Mesodermal cell (in vitro differentiated cells): ENCODE data around the gene FBRSL1.
"Not testable (repeated sequence)": the region's sequence is repeated elsewhere in the genome, so short reads cannot be mapped to it uniquely, and the experiment has no call there.

Experiments
- H3K27ac ChIP-seq: 2 replicates; pipeline ENCODE4 v1.7.0; 2013; ENCODE audit warnings: mild to moderate bottlenecking, low read depth, low read length, moderate library complexity; ENCODE audit not compliant: severe bottlenecking
- H3K36me3 ChIP-seq: 2 replicates; pipeline ENCODE4 v1.7.1; 2013; ENCODE audit warnings: mild to moderate bottlenecking, low read length, moderate library complexity; ENCODE audit not compliant: control insufficient read depth, insufficient read depth
- H3K4me1 ChIP-seq: one replicate; pipeline ENCODE4 v1.7.1; 2013; ENCODE audit warnings: mild to moderate bottlenecking, low read length; ENCODE audit not compliant: insufficient read depth, control insufficient read depth, poor library complexity, severe bottlenecking
- H3K4me3 ChIP-seq: 2 replicates; pipeline ENCODE4 v1.7.0; 2013; ENCODE audit warnings: low read length, control low read depth, mild to moderate bottlenecking; ENCODE audit not compliant: insufficient read depth, poor library complexity, severe bottlenecking; ENCODE audit errors: extremely low read depth
- H3K9me3 ChIP-seq: 2 replicates; pipeline ENCODE4 v1.7.1; 2013; ENCODE audit warnings: mild to moderate bottlenecking, low read length, moderate library complexity; ENCODE audit not compliant: control insufficient read depth
- WGBS, 2 experiments: methylation state at CpG; one replicate each; pipeline ENCODE4 v1.1.5; 2013; ENCODE audit warnings: missing lambda C conversion rate in 2 of 2; ENCODE audit not compliant: insufficient coverage in 2 of 2; 5-methylcytosine and 5-hydroxymethylcytosine counted together

Gene FBRSL1

GRCh38 chr12:132454933-132455418 lies 35.0 kb upstream of the FBRSL1 start:
- Histone ChIP-seq H3K27ac (no peak overlapping the region), H3K4me3 (no peak overlapping the region), H3K9me3 (peaks cover 4% of the 10 kb centered on the region), H3K4me1 (no peaks in the 10 kb centered on the region), H3K36me3 (no peaks in the 10 kb centered on the region)
- WGBS, 2 experiments, result 73 to 79% methylated on average over 7 to 10 of the region's 10 CpGs

GRCh38 chr12:132455565-132455964 lies 34.4 kb upstream of the FBRSL1 start:
- WGBS, 2 experiments, result 93% methylated on average over 15 of the region's 15 CpGs
- no peaks in the 10 kb centered on the region for H3K36me3 ChIP-seq
- H3K4me1 ChIP-seq, result no peaks in the 10 kb centered on the region
- no peak overlapping the region for H3K4me3 ChIP-seq
- peaks cover 4% of the 10 kb centered on the region for H3K9me3 ChIP-seq
- no peak overlapping the region for H3K27ac ChIP-seq

GRCh38 chr12:132456186-132456943 lies 33.6 kb upstream of the FBRSL1 start:
- WGBS, 2 experiments, result 86 to 90% methylated on average over 25 to 28 of the region's 28 CpGs
- H3K9me3 ChIP-seq, result peaks cover 4% of the 10 kb centered on the region
- no peaks in the 10 kb centered on the region for H3K4me1 ChIP-seq
- H3K4me3 ChIP-seq, result no peak overlapping the region
- no peaks in the 10 kb centered on the region for H3K36me3 ChIP-seq
- H3K27ac ChIP-seq, result no peak overlapping the region

DNA sequence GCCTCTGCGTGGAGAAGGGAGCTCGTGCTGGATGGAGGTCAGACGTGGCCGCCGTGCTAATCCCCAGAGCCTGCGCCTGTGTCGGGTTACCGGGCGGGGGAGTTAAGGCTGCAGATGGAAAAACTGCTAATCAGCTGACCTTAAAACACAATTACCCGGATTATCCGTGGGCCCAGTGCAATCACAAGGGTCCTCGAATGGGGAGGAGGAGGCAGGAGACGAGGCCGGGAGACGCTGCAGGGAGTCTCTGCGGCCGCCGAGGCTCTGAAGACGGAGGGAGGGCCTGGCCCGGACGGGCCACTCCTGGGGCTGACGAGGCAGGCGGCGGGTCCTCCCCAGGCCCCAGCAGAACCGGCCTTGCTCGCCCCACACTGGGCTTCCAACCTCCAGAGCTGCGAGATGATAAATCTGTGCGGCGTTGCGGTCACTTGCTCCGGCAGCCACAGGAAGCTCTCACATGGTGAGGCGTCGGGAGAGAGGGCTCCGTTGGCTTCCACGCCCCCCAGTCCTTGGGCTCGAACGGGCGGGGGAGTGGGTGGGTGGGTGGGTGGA lies 32.9 kb upstream of the FBRSL1 start:
- 74 to 78% methylated on average over 30 to 31 of the region's 38 CpGs for WGBS, 2 experiments
- Histone ChIP-seq H3K36me3 (no peaks in the 10 kb centered on the region), H3K9me3 (peaks cover 4% of the 10 kb centered on the region), H3K4me1 (no peaks in the 10 kb centered on the region), H3K4me3 (no peak overlapping the region), H3K27ac (no peak overlapping the region)

GRCh38 chr12:132458441-132458840 lies 31.5 kb upstream of the FBRSL1 start:
- WGBS, 2 experiments, result 90 to 91% methylated on average over 5 to 8 of the region's 8 CpGs
- Histone ChIP-seq H3K27ac (no peak overlapping the region), H3K9me3 (peaks cover 4% of the 10 kb centered on the region), H3K4me1 (no peaks in the 10 kb centered on the region), H3K36me3 (no peaks in the 10 kb centered on the region), H3K4me3 (no peak overlapping the region)

GRCh38 chr12:132458846-132459641 lies 30.9 kb upstream of the FBRSL1 start:
- H3K36me3 ChIP-seq, result no peaks in the 10 kb centered on the region
- WGBS, 2 experiments, result 85 to 89% methylated on average over 22 to 26 of the region's 28 CpGs
- no peaks in the 10 kb centered on the region for H3K4me1 ChIP-seq
- no peak overlapping the region for H3K4me3 ChIP-seq
- H3K9me3 ChIP-seq, result peaks cover 4% of the 10 kb centered on the region
- no peak overlapping the region for H3K27ac ChIP-seq

- WGBS, 2 experiments, result 63 to 77% methylated on average over 11 to 12 of the region's 13 CpGs
- H3K36me3 ChIP-seq, result no peaks in the 10 kb centered on the region
- peaks cover 4% of the 10 kb centered on the region for H3K9me3 ChIP-seq
- H3K4me3 ChIP-seq, result no peak overlapping the region
- H3K4me1 ChIP-seq, result no peaks in the 10 kb centered on the region
- no peak overlapping the region for H3K27ac ChIP-seq
Observed at GRCh38 chr12:132460571-132460970, 29.4 kb upstream of the FBRSL1 start.

DNA sequence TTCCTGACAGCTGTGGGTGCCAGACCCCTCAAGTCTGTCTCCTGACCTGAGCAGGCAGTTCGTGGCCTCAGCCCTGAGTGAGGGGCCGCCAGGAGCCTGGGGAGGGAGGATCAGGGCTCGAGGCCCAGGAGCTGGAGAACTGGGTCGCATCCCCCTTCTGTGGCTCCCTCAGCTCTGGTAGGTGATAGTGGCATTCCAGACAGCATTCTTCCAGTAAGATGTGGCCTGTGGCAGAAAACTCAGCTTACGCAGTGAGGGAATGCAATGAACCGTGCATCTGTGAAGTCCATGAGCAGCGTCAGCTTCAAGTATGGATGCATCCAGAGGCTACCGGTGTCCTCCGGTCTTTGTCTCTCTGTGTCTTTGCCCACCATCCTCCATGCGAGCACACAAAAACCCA lies 28.4 kb upstream of the FBRSL1 start:
- H3K36me3 ChIP-seq, result no peaks in the 10 kb centered on the region
- peaks cover 4% of the 10 kb centered on the region for H3K9me3 ChIP-seq
- no peak overlapping the region for H3K4me3 ChIP-seq
- H3K27ac ChIP-seq, result no peak overlapping the region
- H3K4me1 ChIP-seq, result no peaks in the 10 kb centered on the region
- WGBS, 2 experiments, result 83 to 85% methylated on average over 9 to 10 of the region's 10 CpGs

DNA sequence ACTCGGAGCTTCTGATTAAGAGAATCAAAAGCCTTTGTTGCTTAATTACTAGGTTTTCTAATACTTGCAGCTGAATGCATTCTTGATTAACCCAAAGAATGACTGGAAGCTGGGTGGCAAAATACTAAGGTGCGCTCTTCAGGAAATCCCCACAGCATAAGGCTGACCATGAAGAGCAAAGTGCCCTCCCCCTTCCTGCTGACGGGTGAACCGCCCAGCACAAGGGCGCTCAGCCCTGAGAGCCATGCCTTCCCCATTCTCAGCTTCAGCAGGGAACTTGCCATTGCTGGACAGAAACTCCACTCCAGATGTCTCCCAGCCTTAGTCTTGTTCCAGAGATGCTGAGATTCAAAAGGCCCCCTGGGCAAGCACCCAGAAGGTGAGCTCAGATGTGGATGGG lies 27.2 kb upstream of the FBRSL1 start:
- Histone ChIP-seq H3K4me3 (no peak overlapping the region), H3K9me3 (peaks cover 4% of the 10 kb centered on the region), H3K27ac (no peak overlapping the region), H3K4me1 (no peaks in the 10 kb centered on the region), H3K36me3 (no peaks in the 10 kb centered on the region)
- WGBS, 2 experiments, result 86 to 94% methylated on average over 3 to 5 of the region's 5 CpGs

DNA sequence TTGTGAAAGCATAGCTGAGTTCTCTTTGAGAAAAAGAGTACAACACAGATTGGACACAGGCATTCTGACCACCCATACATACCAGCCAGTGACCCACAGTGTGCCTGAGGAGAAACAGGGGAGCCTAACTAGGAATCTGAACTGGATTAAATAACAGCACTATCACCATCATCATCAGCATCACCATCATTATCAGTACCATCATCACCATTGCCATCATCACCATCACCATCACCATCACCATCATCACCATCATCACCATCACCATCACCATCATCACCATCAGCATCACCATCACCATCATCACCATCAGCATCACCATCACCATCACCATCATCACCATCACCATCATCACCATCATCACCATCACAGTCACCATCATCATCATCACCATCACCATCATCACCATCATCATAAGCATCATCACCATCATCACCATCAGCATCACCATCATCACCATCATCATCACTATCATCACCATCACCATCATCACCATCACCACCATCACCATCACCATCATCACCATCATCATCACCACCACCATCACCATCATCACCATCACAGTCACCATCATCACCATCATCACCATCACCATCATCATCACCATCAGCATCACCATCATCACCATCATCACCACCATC lies 26.5 kb upstream of the FBRSL1 start:
- not testable (repeated sequence) for H3K4me3 ChIP-seq, H3K27ac ChIP-seq, H3K36me3 ChIP-seq, H3K4me1 ChIP-seq, H3K9me3 ChIP-seq
